Liver (tissue), 3 donors: ENCODE results near the gene KLK7.

Experiments
- GABPA ChIP-seq, 2 donors: IDR thresholded peaks in 1 of 2; conservative IDR thresholded peaks in 1 of 2; 2 replicates each; pipeline ENCODE4 v1.6.1; 2016; ENCODE audit warnings: antibody characterized with exemption in 2 of 2, mild to moderate bottlenecking in 1 of 2, moderate library complexity in 1 of 2
- HNF4A ChIP-seq, 2 donors: conservative IDR thresholded peaks; 2 replicates each; pipeline ENCODE4 v1.6.1; 2016; ENCODE audit warnings: antibody characterized with exemption in 2 of 2, mild to moderate bottlenecking in 2 of 2
- JUND ChIP-seq, 2 donors: IDR thresholded peaks; 2 replicates each; pipeline ENCODE4 v1.6.1; 2016; ENCODE audit warnings: antibody characterized with exemption in 2 of 2
- MAX ChIP-seq: IDR thresholded peaks from 2 replicates; pipeline ENCODE4 v1.6.1; 2016; ENCODE audit warnings: antibody characterized with exemption
- RAD21 ChIP-seq, 2 donors: IDR thresholded peaks; 2 replicates each; pipeline ENCODE4 v1.6.1; 2016; ENCODE audit warnings: antibody characterized with exemption in 2 of 2, mild to moderate bottlenecking in 2 of 2
- REST ChIP-seq: IDR thresholded peaks from 2 replicates; pipeline ENCODE4 v1.6.1; 2016; ENCODE audit warnings: antibody characterized with exemption, mild to moderate bottlenecking
- RXRA ChIP-seq, 2 donors: IDR thresholded peaks; 2 replicates each; pipeline ENCODE4 v1.6.1; 2017 to 2018; ENCODE audit warnings: antibody characterized with exemption in 2 of 2, mild to moderate bottlenecking in 1 of 2
- SP1 ChIP-seq: IDR thresholded peaks from 2 replicates; pipeline ENCODE4 v1.6.1; 2018; ENCODE audit warnings: antibody characterized with exemption, mild to moderate bottlenecking
- TAF1 ChIP-seq: conservative IDR thresholded peaks from 2 replicates; pipeline ENCODE4 v1.6.1; 2016; ENCODE audit warnings: antibody characterized with exemption, mild to moderate bottlenecking
- TF ChIP-seq, protein P1 (sequence below): fragments of 150-350 bp; IDR thresholded peaks from 2 replicates; pipeline ENCODE4 v1.5.1; 2017; ENCODE audit warnings: improper control_type of control experiment, low read depth, low read length; ENCODE audit not compliant: missing input control
- TF ChIP-seq, protein P2 (sequence below): IDR thresholded peaks from 2 replicates; pipeline ENCODE4 v1.6.1; 2016; ENCODE audit warnings: antibody characterized with exemption
- donor health status: healthy.
- donor health status: healthy.

- TF ChIP-seq TAF1 (no peak), GABPA (IDR thresholded peaks at IDR 0.05 in 1 of 2, conservative IDR thresholded peaks at IDR 0.05 in 1 of 2) (no peak), MAX (no peak), RXRA (IDR thresholded peaks at IDR 0.05) (no peak), SP1 (no peak), JUND (IDR thresholded peaks at IDR 0.05) (no peak), RAD21 (IDR thresholded peaks at IDR 0.05) (no peak), HNF4A (conservative IDR thresholded peaks at IDR 0.05) (no peak), REST (no peak)
- TF ChIP-seq, protein P1, sequence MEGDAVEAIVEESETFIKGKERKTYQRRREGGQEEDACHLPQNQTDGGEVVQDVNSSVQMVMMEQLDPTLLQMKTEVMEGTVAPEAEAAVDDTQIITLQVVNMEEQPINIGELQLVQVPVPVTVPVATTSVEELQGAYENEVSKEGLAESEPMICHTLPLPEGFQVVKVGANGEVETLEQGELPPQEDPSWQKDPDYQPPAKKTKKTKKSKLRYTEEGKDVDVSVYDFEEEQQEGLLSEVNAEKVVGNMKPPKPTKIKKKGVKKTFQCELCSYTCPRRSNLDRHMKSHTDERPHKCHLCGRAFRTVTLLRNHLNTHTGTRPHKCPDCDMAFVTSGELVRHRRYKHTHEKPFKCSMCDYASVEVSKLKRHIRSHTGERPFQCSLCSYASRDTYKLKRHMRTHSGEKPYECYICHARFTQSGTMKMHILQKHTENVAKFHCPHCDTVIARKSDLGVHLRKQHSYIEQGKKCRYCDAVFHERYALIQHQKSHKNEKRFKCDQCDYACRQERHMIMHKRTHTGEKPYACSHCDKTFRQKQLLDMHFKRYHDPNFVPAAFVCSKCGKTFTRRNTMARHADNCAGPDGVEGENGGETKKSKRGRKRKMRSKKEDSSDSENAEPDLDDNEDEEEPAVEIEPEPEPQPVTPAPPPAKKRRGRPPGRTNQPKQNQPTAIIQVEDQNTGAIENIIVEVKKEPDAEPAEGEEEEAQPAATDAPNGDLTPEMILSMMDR: no peak
- TF ChIP-seq, protein P2, sequence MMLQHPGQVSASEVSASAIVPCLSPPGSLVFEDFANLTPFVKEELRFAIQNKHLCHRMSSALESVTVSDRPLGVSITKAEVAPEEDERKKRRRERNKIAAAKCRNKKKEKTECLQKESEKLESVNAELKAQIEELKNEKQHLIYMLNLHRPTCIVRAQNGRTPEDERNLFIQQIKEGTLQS: no peak
Observed at GRCh38 chr19:50972795-50973376, 10.8 kb downstream of the KLK7 start.
